Subcutaneous abdominal adipose tissue (tissue), 5 donors: ENCODE data around the gene TFCP2L1.

ENCODE experiments used
- H3K27ac ChIP-seq: one replicate; pipeline ENCODE4 v1.7.0; 2013; ENCODE audit warnings: low read depth, mild to moderate bottlenecking, inconsistent platforms, low read length, moderate library complexity
- H3K27me3 ChIP-seq, 5 donors: one replicate each; pipeline ENCODE4 v1.7.0; 2013; ENCODE audit warnings: low read length in 5 of 5, inconsistent platforms in 1 of 5; ENCODE audit not compliant: control insufficient read depth in 5 of 5, insufficient read depth in 4 of 5
- H3K36me3 ChIP-seq, 5 donors: one replicate each; pipeline ENCODE4 v1.7.0; 2013; ENCODE audit warnings: low read length in 5 of 5; ENCODE audit not compliant: control insufficient read depth in 5 of 5, insufficient read depth in 5 of 5
- H3K4me1 ChIP-seq, 5 donors: one replicate each; pipeline ENCODE4 v1.7.0; 2013; ENCODE audit warnings: low read length in 5 of 5, mild to moderate bottlenecking in 3 of 5, moderate library complexity in 1 of 5; ENCODE audit not compliant: control insufficient read depth in 5 of 5, insufficient read depth in 5 of 5
- H3K4me3 ChIP-seq, 5 donors: one replicate each; pipeline ENCODE4 v1.7.0; 2013; ENCODE audit warnings: low read length in 5 of 5, low read depth in 1 of 5
- H3K9ac ChIP-seq, 5 donors: one replicate each; pipeline ENCODE4 v1.7.0; 2013; ENCODE audit warnings: low read length in 5 of 5, mild to moderate bottlenecking in 4 of 5, moderate library complexity in 3 of 5
- H3K9me3 ChIP-seq, 5 donors: one replicate each; pipeline ENCODE4 v1.7.0; 2013; ENCODE audit warnings: low read length in 5 of 5; ENCODE audit not compliant: control insufficient read depth in 5 of 5
- donor health status: healthy.
- donor health status: healthy.
- donor health status: healthy.
- donor health status: healthy.
- donor health status: healthy.

Gene TFCP2L1

DNA sequence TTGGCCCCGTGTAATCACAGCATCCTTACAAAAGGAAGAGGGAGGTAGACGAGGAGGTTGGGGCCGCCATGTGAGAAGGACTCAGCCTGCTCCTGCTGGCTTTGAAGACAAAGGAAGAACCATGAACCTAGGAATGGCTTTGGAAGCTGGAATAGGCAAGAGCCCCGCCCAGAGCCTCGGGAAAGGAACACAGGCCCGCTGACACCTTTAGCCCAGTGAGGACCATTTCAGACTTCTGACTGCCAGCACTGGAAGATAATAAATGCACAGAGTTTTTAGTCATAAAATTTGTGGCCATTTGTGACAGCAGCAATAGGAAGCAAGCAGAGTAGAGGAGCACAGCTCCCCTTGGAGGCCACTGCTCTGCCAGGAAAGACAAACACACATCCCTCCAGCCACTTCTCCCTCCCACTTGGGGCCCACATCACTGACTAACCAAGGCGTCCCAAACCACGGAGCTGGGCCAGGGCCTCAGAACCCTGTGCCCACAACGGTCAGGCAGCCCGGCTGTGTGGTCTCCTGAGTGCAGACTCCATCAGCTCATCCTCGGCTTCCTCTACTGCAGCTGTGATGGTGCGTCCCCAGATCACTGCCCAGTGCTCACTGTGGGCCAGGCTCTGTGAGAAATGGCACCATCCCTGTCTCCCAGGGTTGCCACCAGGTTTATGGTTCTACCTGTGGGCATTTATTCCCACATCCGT, 39.7 kb downstream of the TFCP2L1 start:
- Histone ChIP-seq H3K9ac (no peak overlapping the region), H3K36me3 (peaks cover 0 to 5% (median 0%) of the 10 kb centered on the region in 5 donors), H3K4me1 (no peaks in the 10 kb centered on the region), H3K4me3 (no peak overlapping the region), H3K27me3 (peaks cover 0 to 3% (median 0%) of the 10 kb centered on the region in 5 donors), H3K9me3 (no peaks in the 10 kb centered on the region), H3K27ac (no peak overlapping the region)

DNA sequence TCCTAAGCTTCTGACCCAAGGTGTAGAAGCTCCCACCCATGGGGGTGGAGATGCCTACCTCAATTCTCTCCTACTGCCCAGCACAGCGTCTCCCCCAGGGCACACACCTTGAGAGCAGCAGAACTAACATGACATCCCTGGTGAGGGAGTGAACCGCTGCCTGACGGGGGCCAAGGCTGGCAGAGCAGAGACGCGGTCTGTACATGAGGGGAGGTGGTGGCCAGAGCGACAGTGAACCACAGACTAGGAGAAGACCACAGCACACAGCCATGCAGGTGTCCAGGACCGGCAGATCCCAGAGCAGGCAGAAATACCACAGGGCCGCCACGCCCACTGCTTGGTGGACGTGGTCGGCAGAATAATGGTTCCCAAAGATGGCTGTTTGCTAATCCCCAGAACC, 40.4 kb downstream of the TFCP2L1 start:
- H3K36me3 ChIP-seq, result peaks cover 0 to 5% (median 0%) of the 10 kb centered on the region in 5 donors
- H3K9ac ChIP-seq, result no peak overlapping the region
- peaks cover 0 to 3% (median 0%) of the 10 kb centered on the region in 5 donors for H3K27me3 ChIP-seq
- H3K27ac ChIP-seq, result no peak overlapping the region
- no peaks in the 10 kb centered on the region for H3K9me3 ChIP-seq
- no peaks in the 10 kb centered on the region for H3K4me1 ChIP-seq
- H3K4me3 ChIP-seq, result no peak overlapping the region

GRCh38 chr2:121243821-121244460, 41.1 kb downstream of the TFCP2L1 start:
- no peaks in the 10 kb centered on the region for H3K27me3 ChIP-seq
- no peak overlapping the region for H3K27ac ChIP-seq
- no peaks in the 10 kb centered on the region for H3K9me3 ChIP-seq
- no peaks in the 10 kb centered on the region for H3K4me1 ChIP-seq
- no peak overlapping the region for H3K9ac ChIP-seq
- H3K36me3 ChIP-seq, result peaks cover 0 to 5% (median 0%) of the 10 kb centered on the region in 5 donors
- no peak overlapping the region for H3K4me3 ChIP-seq

DNA sequence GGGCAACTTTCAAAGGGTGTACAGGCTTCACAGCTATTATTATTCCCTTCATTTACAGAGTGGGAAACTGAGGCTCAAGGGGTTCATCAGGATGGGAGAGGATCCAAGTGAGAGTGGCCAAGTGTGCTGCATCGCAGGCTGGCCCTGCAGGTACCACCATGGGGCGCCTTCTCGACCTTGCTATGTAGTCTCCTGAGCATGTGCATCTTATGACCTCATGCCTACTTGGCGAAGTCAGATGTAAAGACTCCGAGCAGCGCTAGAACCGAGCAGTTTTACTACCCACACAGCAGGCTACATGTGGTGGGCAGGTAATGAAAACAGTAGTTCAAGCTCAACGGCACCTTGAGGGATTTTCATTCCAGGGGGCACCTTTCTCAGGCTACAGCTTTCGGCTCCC, 42.0 kb downstream of the TFCP2L1 start:
- peaks cover 0 to 5% (median 0%) of the 10 kb centered on the region in 5 donors for H3K36me3 ChIP-seq
- H3K9me3 ChIP-seq, result no peaks in the 10 kb centered on the region
- H3K27me3 ChIP-seq, result peaks cover 0 to 3% (median 0%) of the 10 kb centered on the region in 5 donors
- no peak overlapping the region for H3K27ac ChIP-seq
- H3K4me1 ChIP-seq, result no peaks in the 10 kb centered on the region
- no peak overlapping the region for H3K4me3 ChIP-seq
- H3K9ac ChIP-seq, result no peak overlapping the region

DNA sequence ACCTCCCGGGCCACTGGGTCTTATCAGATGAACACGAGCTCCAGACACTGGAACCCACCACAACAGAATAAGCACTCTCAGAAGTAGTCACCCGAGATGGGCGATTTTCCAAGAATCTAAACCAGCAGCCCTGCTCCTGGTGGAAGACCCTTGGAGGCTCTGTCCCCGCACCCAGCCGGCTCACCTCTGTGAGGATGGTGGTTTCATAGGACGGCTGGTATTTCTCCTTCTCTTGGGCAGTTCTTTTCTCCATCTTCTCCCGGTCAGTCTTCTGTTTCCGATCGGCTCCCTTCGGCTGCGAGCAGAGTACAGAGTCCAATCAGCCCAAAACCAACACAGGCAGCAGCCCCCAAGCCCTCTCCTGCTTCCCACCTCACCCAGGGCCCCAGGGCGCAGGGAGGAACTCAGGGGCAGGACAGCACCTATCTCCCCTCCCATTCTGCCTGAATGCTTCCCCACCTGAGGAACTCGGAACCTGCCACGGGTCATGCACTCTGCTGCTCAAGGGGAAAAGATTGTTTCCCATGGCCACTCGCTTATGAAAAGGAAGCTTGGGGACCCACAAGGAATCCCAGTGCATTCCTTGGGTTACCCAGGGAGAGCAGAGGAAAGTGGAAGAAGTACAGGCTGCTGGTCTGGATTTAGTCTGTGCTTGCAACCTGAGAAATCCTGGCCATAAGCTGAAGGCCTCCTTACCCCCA, 42.7 kb downstream of the TFCP2L1 start:
- H3K36me3 ChIP-seq, result peaks cover 0 to 5% (median 0%) of the 10 kb centered on the region in 5 donors
- no peaks in the 10 kb centered on the region for H3K9me3 ChIP-seq
- H3K27me3 ChIP-seq, result peaks cover 0 to 4% (median 3%) of the 10 kb centered on the region in 5 donors
- H3K27ac ChIP-seq, result no peak overlapping the region
- H3K9ac ChIP-seq, result no peak overlapping the region
- H3K4me3 ChIP-seq, result no peak overlapping the region
- no peaks in the 10 kb centered on the region for H3K4me1 ChIP-seq

DNA sequence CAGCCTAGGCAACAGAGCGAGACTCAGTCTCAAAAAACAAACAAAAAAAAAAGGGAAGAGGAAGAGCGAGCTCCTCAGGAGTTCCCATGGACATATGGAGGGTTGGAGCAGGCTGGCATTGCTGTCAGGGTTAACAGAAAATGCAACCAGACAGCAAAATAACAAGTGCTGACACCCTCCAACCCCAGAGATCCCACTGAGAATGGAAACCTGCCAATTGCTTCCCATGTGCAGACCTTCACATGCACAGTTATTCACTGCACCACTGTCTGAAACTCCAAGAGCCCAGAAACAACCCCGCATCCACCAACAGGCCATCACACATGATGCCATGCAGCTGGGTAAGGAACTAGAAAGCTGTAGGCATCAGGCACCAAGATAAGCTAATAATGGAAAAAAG, 43.5 kb downstream of the TFCP2L1 start:
- Histone ChIP-seq H3K9ac (no peak overlapping the region), H3K4me3 (no peak overlapping the region), H3K9me3 (no peaks in the 10 kb centered on the region), H3K4me1 (no peaks in the 10 kb centered on the region), H3K27ac (no peak overlapping the region), H3K36me3 (peaks cover 0 to under 1% (median 0%) of the 10 kb centered on the region in 5 donors), H3K27me3 (peaks cover 0 to 9% (median 4%) of the 10 kb centered on the region in 5 donors)

DNA sequence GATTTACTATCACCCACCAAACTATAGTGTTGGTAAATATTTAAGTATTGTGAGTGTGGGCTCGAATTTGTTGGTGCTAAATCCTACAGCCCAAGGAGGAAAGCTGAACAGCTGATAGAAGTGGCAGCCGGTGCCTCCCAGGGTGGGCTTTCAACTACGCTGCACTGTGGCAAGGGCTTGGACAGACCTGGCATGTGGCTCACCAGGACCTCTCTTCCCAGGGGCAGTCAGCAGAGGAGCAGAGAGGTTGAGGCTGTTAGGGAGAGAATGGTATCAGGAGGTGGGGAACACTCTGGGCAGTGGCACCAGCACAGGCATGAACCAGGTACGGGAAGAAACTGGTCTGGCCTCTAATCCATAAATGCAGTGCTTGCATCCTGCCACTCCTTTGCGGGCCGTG, 44.6 kb downstream of the TFCP2L1 start:
- H3K9ac ChIP-seq, result no peak overlapping the region
- no peaks in the 10 kb centered on the region for H3K4me1 ChIP-seq
- H3K27me3 ChIP-seq, result peaks cover 0 to 11% (median 4%) of the 10 kb centered on the region in 5 donors
- H3K4me3 ChIP-seq, result no peak overlapping the region
- H3K36me3 ChIP-seq, result no peaks in the 10 kb centered on the region
- no peaks in the 10 kb centered on the region for H3K9me3 ChIP-seq
- no peak overlapping the region for H3K27ac ChIP-seq

GRCh38 chr2:121239969-121240368, 45.0 kb downstream of the TFCP2L1 start:
- no peak overlapping the region for H3K4me3 ChIP-seq
- no peaks in the 10 kb centered on the region for H3K9me3 ChIP-seq
- no peaks in the 10 kb centered on the region for H3K4me1 ChIP-seq
- H3K27ac ChIP-seq, result no peak overlapping the region
- no peaks in the 10 kb centered on the region for H3K36me3 ChIP-seq
- peaks cover 0 to 11% (median 4%) of the 10 kb centered on the region in 5 donors for H3K27me3 ChIP-seq
- no peak overlapping the region for H3K9ac ChIP-seq

DNA sequence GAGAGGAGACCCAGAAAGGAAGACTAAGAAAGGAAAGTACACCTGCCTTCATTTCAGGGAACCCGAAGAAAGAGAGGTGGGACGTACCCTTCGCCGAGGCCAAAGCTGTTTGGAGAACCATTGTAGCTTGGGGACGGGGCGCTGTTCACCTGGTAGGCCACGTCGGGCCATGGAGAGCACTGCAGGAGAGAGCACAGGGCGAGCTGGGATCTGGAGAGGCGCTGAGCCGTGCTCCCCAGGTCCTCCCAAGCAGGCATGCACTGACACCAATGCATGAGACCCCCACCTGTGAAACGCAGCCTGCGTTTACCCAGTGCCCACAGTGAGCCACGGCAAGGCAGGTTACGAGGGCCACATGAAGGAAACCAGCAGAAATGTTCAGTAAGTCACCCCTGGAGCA, 45.5 kb downstream of the TFCP2L1 start:
- Histone ChIP-seq H3K4me1 (no peaks in the 10 kb centered on the region), H3K36me3 (no peaks in the 10 kb centered on the region), H3K9me3 (no peaks in the 10 kb centered on the region), H3K4me3 (no peak overlapping the region), H3K27me3 (peaks cover 2 to 13% (median 8%) of the 10 kb centered on the region in 5 donors), H3K9ac (no peak overlapping the region), H3K27ac (no peak overlapping the region)

GRCh38 chr2:121238828-121239227, 46.2 kb downstream of the TFCP2L1 start:
- no peak overlapping the region for H3K27ac ChIP-seq
- no peak overlapping the region for H3K4me3 ChIP-seq
- H3K27me3 ChIP-seq, result peaks cover 6 to 16% (median 13%) of the 10 kb centered on the region in 5 donors
- H3K36me3 ChIP-seq, result no peaks in the 10 kb centered on the region
- no peak overlapping the region for H3K9ac ChIP-seq
- H3K4me1 ChIP-seq, result no peaks in the 10 kb centered on the region
- H3K9me3 ChIP-seq, result no peaks in the 10 kb centered on the region
